HuH-7 (cell line): ENCODE data around the gene PCDH8.

Experiments
- DNase-seq: peaks from one replicate; pipeline ENCODE4 v3.0.0; 2011; ENCODE audit warnings: low spot score

Gene PCDH8, protein sequence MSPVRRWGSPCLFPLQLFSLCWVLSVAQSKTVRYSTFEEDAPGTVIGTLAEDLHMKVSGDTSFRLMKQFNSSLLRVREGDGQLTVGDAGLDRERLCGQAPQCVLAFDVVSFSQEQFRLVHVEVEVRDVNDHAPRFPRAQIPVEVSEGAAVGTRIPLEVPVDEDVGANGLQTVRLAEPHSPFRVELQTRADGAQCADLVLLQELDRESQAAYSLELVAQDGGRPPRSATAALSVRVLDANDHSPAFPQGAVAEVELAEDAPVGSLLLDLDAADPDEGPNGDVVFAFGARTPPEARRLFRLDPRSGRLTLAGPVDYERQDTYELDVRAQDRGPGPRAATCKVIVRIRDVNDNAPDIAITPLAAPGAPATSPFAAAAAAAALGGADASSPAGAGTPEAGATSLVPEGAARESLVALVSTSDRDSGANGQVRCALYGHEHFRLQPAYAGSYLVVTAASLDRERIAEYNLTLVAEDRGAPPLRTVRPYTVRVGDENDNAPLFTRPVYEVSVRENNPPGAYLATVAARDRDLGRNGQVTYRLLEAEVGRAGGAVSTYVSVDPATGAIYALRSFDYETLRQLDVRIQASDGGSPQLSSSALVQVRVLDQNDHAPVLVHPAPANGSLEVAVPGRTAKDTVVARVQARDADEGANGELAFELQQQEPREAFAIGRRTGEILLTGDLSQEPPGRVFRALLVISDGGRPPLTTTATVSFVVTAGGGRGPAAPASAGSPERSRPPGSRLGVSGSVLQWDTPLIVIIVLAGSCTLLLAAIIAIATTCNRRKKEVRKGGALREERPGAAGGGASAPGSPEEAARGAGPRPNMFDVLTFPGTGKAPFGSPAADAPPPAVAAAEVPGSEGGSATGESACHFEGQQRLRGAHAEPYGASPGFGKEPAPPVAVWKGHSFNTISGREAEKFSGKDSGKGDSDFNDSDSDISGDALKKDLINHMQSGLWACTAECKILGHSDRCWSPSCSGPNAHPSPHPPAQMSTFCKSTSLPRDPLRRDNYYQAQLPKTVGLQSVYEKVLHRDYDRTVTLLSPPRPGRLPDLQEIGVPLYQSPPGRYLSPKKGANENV

DNA sequence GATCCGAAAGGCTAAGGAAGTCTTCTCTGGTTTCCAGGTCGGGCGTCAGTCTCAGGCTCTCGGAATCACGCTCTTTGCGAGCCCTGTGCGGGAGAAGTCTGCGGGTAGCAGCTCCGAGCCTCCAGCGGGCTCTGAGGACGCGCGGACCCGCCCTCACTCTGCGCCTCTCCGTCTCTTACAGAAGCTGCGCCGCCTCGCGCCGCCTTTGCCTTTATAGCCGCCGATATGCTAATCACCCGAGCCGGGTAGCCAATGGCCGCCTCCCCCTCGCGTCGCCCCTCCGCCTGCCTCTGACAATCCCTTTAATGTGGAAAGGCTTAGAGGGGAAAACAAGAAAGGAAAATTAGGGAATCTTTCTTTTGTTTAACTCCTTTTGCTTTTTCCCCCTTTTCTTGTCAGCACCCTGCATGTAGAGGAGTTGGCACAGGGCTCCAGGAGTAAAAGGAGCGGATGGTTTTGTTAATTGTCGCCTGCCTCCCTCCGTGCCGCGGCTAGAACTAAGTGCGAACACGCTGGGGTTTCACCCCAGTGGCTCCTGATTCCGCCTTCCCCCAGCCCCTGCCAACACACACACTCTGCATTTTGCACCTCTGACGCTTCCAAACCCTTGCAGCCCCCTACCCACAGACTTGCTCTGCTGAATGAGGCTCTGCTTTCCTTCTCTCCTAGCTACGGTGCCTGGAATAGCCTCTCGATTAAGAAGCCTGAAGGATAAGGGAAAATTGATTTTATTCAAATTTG is at the start of gene PCDH8:
TSS of gene PCDH8 (minus strand) at position 186 of the 741 bp plus-strand sequence. CDS start 204 bp downstream, outside the sequence.
- no peak for DNase-seq

DNA sequence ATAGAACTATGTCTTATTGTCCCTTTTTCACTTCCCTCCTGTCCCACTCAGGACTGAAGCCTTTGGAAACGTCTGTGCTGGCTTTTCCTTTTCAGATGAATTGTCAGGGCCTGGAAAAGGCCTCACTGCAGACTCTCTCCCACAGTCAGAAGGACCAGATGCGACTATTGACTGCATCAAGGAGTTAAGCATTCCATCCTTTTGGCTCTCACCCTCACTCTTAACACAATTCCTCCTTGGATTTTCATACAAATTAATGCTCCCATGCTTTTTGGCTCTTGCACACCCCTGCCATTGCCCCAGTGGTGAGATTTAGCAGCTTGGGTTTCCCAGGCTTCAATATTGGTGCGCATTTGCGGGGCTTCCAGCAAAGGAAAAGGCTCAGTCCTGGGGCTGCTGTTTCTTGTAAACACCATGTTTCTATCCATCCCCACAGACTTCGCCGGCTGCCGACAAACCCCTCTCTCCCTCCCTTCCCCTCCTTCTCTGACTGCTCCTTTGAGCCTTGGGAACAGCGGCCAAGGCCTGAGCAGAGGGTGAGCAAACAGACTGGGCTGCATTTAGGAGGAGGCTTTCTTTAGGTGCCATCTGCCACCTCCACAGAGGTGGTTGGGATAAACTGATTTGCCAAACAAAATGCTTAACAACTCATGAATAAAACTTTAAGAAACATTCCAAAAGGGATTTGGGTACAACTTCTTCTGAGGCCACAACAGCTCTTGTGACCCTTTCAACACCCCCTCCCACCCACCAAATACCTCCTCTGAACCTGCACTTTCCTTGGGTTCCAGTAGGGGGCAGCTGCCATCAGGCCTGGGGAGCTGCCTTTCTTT is 48.6 kb upstream of the PCDH8 start:
- peak; percentile 25 for DNase-seq

DNA sequence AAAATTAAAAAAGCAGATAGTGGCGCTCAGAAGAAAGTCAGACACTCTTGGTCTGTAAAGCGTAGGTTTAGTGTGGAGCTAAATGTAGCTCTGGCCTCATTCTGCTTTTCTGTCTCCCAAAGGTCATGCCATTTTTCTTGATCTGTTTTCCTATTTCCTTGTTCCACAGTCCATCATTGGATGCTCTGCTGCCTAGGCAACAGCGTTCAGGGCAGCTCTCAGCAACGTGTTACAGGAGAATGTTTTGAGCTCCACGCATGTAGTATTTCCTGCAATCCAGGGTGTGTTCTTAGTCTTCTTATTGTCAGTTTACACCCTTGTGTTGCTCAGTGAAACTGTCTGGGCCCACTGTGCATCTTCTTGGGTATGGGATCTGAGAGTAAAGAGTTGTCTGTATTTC is 46.0 kb upstream of the PCDH8 start:
- no peak for DNase-seq

DNA sequence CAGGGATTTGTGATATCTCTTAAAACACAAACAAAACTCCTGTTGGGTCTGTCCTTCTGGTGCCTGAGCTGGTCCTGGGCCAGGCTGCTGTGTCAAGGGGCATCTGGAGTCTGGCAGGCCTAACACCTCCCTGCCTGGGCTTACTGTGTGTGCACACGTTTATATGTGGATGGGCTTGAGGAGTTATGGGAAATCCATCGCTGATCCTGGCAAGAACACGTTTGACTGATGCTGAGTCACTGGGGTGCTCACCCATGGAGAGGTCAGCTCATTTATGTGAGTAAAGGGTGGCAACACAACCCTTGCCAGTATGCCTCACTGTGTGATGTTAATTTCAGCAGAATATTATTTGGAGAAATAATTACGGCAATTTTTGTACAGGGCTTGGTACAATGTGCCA is 44.5 kb upstream of the PCDH8 start:
- DNase-seq, result no peak

DNA sequence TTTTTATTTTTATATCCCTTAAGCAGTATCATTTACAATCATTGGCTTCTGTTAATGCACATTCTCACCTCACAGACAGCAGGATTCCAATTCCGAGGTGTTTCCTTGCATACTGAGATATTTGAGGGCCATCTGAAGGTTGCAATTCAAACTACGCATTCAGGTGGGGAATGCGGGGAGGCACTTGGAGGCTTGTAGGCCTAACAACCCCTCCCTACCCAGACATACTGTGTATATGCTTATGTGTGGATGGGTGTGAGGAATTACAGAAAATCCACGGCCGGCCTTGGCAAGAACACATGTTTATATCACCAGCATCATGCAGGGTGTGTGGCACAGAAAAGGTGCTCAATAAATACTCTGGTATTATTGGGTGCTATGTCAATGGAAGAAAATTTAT is 43.3 kb upstream of the PCDH8 start:
- no peak for DNase-seq

DNA sequence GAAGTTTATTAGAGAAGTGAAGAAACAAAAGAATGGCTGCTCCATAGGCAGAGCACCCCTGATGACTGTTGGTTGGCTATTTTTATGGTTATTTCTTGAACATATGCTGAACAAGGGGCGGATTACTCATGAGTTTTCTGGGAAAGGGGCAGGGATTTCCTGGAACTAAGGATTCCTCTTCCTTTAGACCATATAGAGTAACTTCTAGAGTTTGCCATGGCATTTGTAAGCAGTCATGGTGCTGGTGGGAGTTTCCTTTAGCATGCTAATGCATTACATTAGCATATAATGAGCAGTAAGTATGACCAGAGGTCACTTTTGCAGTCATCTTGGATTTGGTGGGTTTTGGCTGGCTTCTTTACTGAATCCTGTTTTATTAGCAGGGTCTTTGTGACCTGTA is 38.7 kb upstream of the PCDH8 start:
- no peak for DNase-seq

DNA sequence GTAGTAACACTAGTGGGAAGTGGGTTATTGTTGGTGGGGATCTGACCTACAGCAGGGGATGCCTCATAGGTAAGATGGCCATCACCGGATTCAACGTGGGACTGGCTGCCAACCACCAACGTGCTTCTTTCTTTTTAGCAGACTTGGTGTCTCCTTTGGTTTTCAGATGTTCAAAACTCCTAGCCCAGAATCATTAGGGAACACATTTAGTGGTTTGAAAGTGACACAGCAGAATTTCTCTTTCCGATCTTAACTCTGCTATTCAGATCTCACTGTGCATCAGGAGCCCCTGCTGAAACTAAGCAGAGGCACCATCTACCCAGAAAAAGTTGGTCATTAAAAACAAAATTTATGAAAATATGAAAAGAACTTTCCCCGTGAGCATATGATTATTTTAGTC is 36.7 kb upstream of the PCDH8 start:
- no peak for DNase-seq

DNA sequence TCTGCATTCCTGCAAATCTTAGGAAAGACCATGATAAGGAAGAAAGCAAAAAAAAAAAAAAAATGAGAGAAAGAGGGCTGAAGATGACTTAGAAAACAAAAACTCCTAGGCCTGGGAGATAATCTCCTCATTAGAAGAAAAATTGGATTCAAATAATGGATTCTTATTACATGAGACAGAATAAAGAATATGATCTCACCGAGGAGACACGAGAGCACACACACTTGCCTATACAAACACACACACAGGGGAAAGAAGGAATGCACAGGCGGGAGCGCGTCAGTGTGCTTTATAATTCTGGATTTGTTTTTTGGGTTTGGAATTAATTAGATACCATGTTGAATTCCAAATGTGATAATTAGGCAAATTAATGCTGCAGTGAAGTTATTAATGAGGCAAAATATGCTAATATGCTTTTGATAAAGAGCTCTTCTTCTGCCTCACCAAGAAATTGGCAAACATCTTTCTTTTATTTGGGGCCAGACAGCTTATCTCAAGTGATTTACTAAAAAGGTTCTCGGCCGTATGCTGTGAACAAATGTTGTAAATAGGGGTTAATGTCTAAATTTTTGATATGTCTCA is 36.1 kb upstream of the PCDH8 start:
- DNase-seq, result no peak

DNA sequence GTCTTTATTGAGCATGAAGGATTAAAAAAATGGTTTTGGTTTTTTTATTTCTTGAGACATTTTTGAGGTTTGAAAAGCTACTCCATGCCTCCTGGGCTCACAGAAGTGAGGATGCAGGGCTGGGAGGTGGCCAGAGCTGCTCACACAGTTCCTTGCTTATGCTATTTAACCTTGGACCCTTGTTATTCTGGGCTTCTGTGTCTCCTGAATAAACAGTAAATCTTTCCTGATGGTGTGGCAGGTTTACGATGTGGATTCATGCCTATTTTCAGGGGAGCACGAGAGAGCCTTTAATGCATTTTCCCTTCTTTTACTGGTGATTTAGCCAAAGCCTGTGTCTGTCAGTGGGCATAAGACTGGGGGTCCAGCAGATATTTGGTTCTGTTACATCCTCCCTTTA is 34.3 kb upstream of the PCDH8 start:
- no peak for DNase-seq

DNA sequence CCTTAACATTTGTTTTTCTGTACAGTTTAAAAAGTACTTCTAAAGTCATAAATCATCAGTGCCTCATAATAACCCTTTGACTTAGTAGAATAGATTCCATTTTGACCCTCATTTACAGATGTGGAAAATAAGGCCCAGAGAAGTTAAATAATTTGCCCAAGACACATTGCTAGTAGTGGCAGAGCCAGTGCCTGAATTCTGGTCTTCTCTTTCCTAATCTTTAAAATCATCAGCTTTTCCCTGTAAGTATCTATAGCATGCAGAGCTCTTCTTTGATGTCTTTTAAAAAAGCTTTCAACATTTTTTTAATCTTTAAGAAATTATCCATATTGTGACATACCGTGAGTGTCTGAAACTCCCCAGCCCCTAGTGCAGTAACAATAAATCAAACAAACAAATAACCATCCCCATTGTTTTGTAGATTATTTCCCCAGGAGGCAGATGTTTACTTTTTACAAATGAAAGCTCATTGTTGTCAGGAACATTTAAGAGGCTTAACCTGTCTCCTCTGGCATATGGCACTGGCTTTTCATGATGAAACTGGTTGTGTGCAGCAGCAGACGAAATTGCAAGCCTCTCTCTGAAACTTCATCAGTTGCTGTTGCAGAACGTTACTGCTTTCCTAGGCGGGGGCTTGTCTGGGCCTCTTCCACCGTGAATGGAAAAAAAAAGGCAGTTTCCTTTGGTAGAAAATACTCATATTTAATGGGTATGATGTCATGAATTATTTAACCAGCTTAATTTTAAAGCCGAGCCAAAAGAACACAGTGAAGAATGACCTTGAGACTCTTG is 31.7 kb upstream of the PCDH8 start:
- DNase-seq, result no peak

DNA sequence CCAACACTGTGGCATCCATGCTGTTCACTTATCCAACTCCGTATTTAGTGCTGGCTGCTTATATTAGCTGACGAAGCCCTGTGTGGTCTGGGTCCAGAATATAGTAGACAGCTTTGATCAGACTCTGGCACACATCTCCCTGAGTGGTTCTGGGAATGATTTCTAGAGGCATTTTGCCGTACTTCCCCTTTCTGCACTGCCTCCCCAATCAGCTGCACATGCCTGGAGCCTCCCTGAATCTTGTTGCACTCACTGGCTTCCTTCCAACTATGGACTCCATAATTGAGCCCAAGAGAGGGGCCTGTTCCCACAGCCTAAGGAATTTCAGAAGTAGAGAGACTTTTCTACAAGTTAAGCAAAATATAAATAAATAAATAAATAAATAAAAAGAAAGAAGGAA is 30.4 kb upstream of the PCDH8 start:
- no peak for DNase-seq

DNA sequence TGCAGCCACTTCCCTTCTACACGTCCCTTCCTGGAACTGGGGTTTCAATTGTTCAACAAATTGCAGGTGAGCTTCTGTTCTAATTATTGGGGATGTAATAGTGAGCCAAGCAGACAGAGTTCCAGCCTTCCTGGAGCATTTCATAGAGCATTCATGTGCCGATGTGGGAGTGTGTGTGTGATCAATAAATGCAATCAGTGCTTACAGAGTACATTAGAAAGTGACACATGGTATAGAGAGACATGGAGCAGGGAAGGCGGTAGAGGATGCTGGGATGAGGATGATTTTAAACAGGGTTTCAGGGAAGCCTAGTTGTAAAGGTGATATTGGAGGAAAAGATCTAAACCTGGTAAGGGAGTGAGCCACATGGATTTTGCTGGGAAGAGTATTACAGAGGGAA is 21.7 kb upstream of the PCDH8 start:
- no peak for DNase-seq

DNA sequence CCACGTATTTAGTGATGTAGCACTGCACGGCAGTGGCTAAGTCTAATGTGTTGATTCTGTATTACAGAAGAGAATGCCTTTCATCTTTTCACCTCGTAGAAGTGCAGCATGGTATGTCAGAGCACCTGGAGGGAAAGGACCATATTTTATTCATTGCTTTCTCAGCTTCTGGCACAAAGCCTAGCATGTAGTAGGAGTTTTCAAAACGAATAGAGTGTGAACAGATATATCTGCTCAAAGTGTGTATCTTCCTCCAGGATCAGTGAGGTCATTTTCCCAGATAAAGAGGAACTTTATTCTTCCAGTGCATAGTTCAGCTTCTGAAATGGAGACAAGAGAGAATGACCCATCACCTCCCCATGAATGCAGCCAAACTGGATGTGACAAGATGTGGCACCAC is 21.2 kb upstream of the PCDH8 start:
- no peak for DNase-seq

DNA sequence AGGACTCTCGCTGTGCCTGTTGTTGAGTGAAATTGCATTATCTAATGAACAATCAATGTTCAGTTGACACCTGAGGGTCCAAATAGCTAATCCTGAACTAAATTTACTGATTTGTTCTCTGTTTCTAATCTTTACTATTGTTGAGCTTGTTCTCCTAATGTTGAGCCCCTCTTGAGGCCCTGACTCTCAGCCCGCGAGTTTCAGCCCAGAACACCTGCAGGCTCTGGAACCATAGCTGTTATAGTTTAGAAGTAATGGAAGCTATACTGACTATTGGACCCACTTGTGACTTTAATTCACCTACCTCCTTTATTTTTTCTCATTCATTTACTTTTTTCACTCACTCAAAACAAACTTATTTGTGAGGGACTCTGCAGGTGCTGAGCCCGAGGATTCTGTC is 20.6 kb upstream of the PCDH8 start:
- no peak for DNase-seq

DNA sequence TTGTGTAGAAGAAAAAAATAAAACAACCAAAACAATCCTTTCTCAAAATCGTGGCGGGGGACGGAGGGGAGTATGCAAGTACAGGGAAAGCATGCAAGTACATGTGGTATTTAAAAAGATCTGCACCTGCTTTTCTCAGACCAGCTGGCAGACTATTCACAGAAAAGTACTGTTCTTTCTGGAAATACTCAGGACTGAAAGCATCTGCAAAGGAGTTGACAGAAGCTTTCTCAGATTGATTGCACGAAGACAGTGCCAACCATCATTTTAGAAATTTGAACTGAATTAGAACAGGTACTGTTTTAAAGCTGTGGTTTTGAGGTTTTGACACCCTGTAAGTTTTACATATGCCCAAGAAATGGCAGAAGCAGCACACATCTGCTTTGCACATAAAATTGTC is 19.8 kb upstream of the PCDH8 start:
- DNase-seq, result no peak

DNA sequence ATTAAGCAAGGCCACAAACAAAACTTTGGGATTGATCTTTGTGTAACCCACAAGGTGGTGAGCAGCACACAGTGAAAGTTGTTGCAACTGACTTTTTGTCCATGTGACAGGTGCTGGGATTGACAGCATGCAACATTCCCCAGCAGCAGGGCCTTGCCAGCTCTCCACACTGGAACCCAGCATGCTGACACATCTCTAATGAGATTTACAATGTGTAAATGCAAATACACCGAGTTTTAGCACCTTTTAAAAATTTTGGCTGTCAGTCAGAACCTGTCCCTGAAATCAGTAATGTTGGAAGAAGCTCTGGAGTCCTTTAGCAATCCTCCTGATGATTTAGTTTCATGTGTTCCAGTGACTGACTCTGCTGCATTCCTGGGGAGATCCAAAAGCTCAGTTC is 16.5 kb upstream of the PCDH8 start:
- DNase-seq, result no peak

DNA sequence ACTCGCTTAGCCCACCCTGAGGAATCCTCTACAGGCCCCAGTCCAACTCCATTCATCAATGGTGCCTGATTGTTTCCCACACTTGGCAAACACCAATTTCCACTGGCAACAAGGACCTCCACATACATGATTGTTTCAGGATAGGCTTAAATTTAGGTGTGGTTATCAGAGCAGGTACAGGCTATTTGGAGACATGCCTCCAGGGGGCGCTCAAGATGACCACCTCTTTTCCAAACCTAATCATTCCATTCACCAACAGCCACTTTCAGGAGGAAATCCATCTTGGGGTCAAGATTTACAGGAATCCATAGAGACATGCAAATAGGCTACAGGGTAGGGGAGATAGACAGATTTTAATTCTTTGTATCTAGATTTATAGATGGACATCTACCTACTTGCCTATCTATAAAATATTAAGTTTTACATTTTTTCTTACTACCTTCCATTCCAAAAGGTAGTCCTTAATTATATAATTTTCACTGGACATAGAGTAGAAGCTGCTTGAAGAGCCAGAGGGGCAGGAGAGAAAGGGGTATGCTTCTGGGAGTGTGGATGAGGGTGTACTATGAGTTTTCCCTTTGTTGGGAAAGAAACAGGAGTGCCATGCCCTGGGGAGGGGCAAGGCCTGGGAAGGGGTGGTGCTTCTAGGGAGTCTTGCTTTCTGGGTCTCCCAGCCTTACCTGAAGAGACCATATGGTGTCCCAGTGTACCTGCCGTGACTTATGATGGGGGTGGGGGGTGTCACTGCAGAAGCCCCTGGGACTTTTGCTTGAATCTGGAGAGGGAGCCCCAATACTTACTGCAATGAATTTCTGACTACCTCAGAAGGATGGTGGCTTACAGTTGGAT is 14.1 kb upstream of the PCDH8 start:
- DNase-seq, result peak; percentile 49

DNA sequence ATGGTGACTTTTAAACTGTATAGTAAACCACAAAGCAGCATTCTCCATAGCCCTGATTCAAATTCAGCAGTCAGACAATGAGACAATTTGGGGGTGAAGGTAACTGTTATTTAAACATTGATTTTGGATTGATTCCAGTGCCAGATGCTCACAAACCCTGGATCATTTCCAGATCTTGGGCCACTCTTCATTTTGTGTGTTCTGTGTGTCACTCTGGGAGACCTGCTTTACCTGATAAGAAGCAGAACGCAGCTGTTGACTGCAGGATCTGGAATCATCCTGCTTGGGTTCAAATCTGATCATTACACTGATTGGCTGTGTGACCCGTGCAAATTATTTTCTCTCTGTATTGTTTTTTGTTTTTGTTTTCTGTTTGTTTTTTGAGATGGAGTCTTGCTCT is 4.0 kb upstream of the PCDH8 start:
- no peak for DNase-seq
